PC-3 (cell line): ENCODE results near the gene RAB3IP. TPM values are rescaled to one million over a fixed set of nuclear protein-coding genes. Genes with fewer than 3 reads are reported as not detected.

Source experiments
- ATAC-seq: fragments of 200-7000 bp; cut with Tn5 transposase; 2 replicates; pipeline ENCODE4 v1.9.1; 2020; ENCODE audit warnings: mild to moderate bottlenecking, moderate library complexity
- BruUV-seq: library from RNA; stranded (reverse); fragments of 400-500 nt; replicated peaks from 2 replicates; lab custom pipeline; 2021; lab: Mats Ljungman, UMichigan
- CTCF ChIA-PET: fragments of 300-600 bp; sonication (Branson Sonifier 250); formaldehyde crosslinking; loops from one replicate; lab custom pipeline; 2022; ENCODE audit warnings: antibody characterized with exemption; lab: Charles Lee
- POLR2A ChIA-PET: fragments of 300-600 bp; sonication (Branson Sonifier 250); formaldehyde crosslinking; loops from one replicate; lab custom pipeline; 2022; ENCODE audit warnings: antibody characterized with exemption; ENCODE audit not compliant: unreplicated experiment; lab: Charles Lee
- DNase-seq: peaks from one replicate; pipeline ENCODE4 v3.0.0-alpha.2; 2015
- H2AFZ ChIP-seq: fragments of 300-600 bp; sonication (generic); 2 replicates; pipeline ENCODE4 v1.6.0; 2016; ENCODE audit warnings: antibody characterized with exemption, low read length
- H3F3A ChIP-seq: fragments of 300-600 bp; sonication (generic); one replicate; pipeline ENCODE4 v1.6.0; 2017; ENCODE audit warnings: antibody characterized with exemption, low read length, control low read depth, mild to moderate bottlenecking; ENCODE audit not compliant: unreplicated experiment
- H3K27ac ChIP-seq: fragments of 300-600 bp; sonication (generic); 2 replicates; pipeline ENCODE4 v1.5.1; 2016; ENCODE audit warnings: mild to moderate bottlenecking, low read length
- H3K27me3 ChIP-seq: fragments of 300-600 bp; sonication (generic); 2 replicates; pipeline ENCODE4 v1.6.1; 2016; ENCODE audit warnings: low read length, mixed read lengths
- H3K36me3 ChIP-seq: fragments of 300-600 bp; sonication (generic); 2 replicates; pipeline ENCODE4 v1.6.1; 2016; ENCODE audit warnings: low read depth, mixed run types, low read length, mixed read lengths
- H3K4me1 ChIP-seq: fragments of 300-600 bp; sonication (generic); 2 replicates; pipeline ENCODE4 v1.5.1; 2016; ENCODE audit warnings: low read length; ENCODE audit not compliant: insufficient read depth
- H3K4me2 ChIP-seq: fragments of 300-600 bp; sonication (generic); 2 replicates; pipeline ENCODE4 v1.6.0; 2016; ENCODE audit warnings: low read length
- H3K4me3 ChIP-seq: fragments of 300-600 bp; sonication (generic); 2 replicates; pipeline ENCODE4 v1.5.1; 2016; ENCODE audit warnings: mild to moderate bottlenecking, low read length, mixed read lengths
- H3K79me2 ChIP-seq: fragments of 300-600 bp; sonication (generic); 2 replicates; pipeline ENCODE4 v1.6.1; 2017; ENCODE audit warnings: low read length, mixed read lengths
- H3K9ac ChIP-seq: fragments of 300-600 bp; sonication (generic); 2 replicates; pipeline ENCODE4 v1.6.0; 2016; ENCODE audit warnings: mild to moderate bottlenecking, low read length
- H3K9me2 ChIP-seq: fragments of 300-600 bp; sonication (generic); replicated peaks from 2 replicates; pipeline ENCODE4 v1.6.1; 2016; ENCODE audit warnings: mixed run types, low read length, mixed read lengths
- H3K9me3 ChIP-seq: fragments of 300-600 bp; sonication (generic); 2 replicates; pipeline ENCODE4 v1.6.1; 2016; ENCODE audit warnings: low read length, mixed read lengths
- H4K20me1 ChIP-seq: fragments of 300-600 bp; sonication (generic); 2 replicates; pipeline ENCODE4 v1.6.1; 2016; ENCODE audit warnings: low read length, mixed read lengths
- EZH2 ChIP-seq: fragments of 300-600 bp; sonication (generic); IDR thresholded peaks from one replicate; pipeline ENCODE4 v1.6.1; 2017; ENCODE audit warnings: antibody characterized with exemption, mild to moderate bottlenecking, low read length; ENCODE audit not compliant: unreplicated experiment
- EZH2phosphoT487 ChIP-seq: fragments of 300-600 bp; sonication (generic); IDR thresholded peaks from 2 replicates; pipeline ENCODE4 v1.6.1; 2018; ENCODE audit warnings: mild to moderate bottlenecking, antibody characterized with exemption, low read length, borderline replicate concordance
- intact Hi-C: fragments of 100-400 bp; cut with micrococcal nuclease; formaldehyde crosslinking; loops from 2 replicates; pipeline ENCODE4 v1.9.0; 2023
- total RNA-seq: library from RNA; depleted of rRNA; stranded (reverse); fragments of >200 nt; gene quantifications from 2 replicates; pipeline ENCODE4 v1.2.3, GENCODE V29; 2014
- TF ChIP-seq, protein P1 (sequence below): fragments of 300-600 bp; sonication (generic); conservative IDR thresholded peaks from 2 replicates; pipeline ENCODE4 v1.5.1; 2017; ENCODE audit warnings: antibody characterized with exemption, low read depth, mild to moderate bottlenecking, low read length

RAB3IP gene
- total RNA-seq, 1 experiment from 2014 or later = 28.6 TPM

DNA sequence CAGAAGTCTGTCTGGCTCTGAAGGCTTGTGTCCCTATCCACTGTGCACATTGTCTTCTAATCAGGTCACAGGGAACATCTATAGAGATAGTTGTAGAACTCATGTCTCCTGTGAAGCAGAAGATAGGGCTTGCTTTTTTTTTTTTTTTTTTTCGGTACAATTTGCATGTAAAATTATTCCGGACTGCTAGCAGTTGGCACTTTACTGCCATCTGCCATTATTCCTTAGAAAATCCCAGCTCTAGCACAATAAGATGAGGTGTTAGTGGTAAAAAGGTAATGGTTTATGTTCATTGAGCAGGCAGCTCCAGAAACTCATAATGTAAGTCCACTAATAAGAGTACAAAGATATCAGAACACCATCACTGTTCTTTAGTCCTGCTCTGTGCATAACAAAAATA is 95.0 kb downstream of the RAB3IP start:
- Histone ChIP-seq H3F3A (no peaks in the 10 kb centered on the region), H3K27ac (no peak overlapping the region), H2AFZ (no peak overlapping the region), H3K9ac (no peak overlapping the region), H3K4me2 (no peak overlapping the region), H3K4me1 (no peaks in the 10 kb centered on the region), H3K27me3 (no peaks in the 10 kb centered on the region; the same call in 1 of the 2 replicates), H3K4me3 (no peak overlapping the region), H3K9me3 (no peaks in the 10 kb centered on the region), H3K9me2 (no peaks in the 10 kb centered on the region), H4K20me1 (no peaks in the 10 kb centered on the region), H3K36me3 (no peaks in the 10 kb centered on the region), H3K79me2 (no peaks in the 10 kb centered on the region)
- POLR2A ChIA-PET = no interaction called here
- no peak for DNase-seq
- intact Hi-C loops = no loop called here
- no TSS peak for BruUV-seq
- no peak for TF ChIP-seq EZH2
- TF ChIP-seq, protein P1, sequence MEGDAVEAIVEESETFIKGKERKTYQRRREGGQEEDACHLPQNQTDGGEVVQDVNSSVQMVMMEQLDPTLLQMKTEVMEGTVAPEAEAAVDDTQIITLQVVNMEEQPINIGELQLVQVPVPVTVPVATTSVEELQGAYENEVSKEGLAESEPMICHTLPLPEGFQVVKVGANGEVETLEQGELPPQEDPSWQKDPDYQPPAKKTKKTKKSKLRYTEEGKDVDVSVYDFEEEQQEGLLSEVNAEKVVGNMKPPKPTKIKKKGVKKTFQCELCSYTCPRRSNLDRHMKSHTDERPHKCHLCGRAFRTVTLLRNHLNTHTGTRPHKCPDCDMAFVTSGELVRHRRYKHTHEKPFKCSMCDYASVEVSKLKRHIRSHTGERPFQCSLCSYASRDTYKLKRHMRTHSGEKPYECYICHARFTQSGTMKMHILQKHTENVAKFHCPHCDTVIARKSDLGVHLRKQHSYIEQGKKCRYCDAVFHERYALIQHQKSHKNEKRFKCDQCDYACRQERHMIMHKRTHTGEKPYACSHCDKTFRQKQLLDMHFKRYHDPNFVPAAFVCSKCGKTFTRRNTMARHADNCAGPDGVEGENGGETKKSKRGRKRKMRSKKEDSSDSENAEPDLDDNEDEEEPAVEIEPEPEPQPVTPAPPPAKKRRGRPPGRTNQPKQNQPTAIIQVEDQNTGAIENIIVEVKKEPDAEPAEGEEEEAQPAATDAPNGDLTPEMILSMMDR = no peak
- no peak for TF ChIP-seq EZH2phosphoT487
- no peak for ATAC-seq
- CTCF ChIA-PET = interaction anchor here (0.7 kb wide), 1 partner anchor 477 kb away, joined by 14 read pairs; no protein-coding TSS in a partner anchor

DNA sequence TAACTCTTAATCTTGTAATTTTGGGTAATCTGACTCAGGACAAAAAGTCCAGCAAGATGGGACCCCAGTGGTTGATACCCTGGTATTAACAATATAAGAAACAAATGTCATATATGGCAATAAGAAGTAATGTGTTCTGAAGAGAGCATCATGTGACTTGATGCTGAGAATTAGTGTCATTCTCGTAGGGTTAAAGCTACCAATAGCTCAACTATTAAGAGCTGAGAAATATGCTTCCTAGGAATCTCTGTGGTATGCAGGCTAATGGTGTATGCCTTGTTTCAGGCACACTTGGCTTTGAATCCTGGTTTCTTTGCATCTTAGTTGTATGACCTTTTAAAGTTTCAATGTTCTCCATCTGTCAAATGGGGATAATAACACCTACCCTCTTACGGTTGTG is 95.5 kb downstream of the RAB3IP start:
- ChIA-PET POLR2A (no interaction called here), CTCF (interaction anchor here (0.7 kb wide), 1 partner anchor 477 kb away, joined by 14 read pairs; no protein-coding TSS in a partner anchor)
- intact Hi-C loops = no loop called here
- Histone ChIP-seq H3K9me2 (no peaks in the 10 kb centered on the region), H2AFZ (no peak overlapping the region), H3K27ac (no peak overlapping the region), H3K36me3 (no peaks in the 10 kb centered on the region), H4K20me1 (no peaks in the 10 kb centered on the region), H3K4me1 (no peaks in the 10 kb centered on the region), H3K4me3 (no peak overlapping the region), H3K9ac (no peak overlapping the region), H3K9me3 (no peaks in the 10 kb centered on the region), H3K4me2 (no peak overlapping the region), H3K27me3 (no peaks in the 10 kb centered on the region), H3F3A (no peaks in the 10 kb centered on the region), H3K79me2 (no peaks in the 10 kb centered on the region)
- no peak for TF ChIP-seq EZH2phosphoT487
- TF ChIP-seq, protein P1 = no peak
- TF ChIP-seq EZH2 = no peak
- ATAC-seq (no peak), DNase-seq (no peak)
- no TSS peak for BruUV-seq

DNA sequence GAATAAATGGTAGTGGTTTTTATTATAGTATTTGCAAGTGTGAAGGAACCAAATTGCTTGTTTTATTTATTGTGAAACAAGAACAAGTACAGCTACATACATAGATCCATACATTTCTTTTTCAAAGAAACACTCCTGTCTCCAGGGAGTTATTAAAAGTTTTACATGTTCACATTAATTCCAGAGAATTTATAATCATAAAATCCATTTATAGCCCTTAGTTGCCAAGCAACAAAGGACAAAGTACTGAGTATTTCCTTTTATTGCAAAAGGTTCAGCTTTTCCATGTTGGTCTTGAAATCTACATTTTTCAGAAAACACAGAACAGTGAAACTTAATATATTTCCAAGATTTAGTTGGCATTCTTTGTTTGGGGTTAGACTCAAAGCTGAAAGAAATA is 95.9 kb downstream of the RAB3IP start:
- no peaks in the 10 kb centered on the region for H3K79me2 ChIP-seq
- no peak overlapping the region for H3K27ac ChIP-seq
- H3K9me3 ChIP-seq = no peaks in the 10 kb centered on the region
- no peaks in the 10 kb centered on the region for H4K20me1 ChIP-seq
- no peak overlapping the region for H3K4me3 ChIP-seq
- H3K4me1 ChIP-seq = no peaks in the 10 kb centered on the region
- intact Hi-C loops = no loop called here
- H3K36me3 ChIP-seq = no peaks in the 10 kb centered on the region
- POLR2A ChIA-PET = no interaction called here
- no peaks in the 10 kb centered on the region for H3K9me2 ChIP-seq
- no peak overlapping the region for H3K9ac ChIP-seq
- no peaks in the 10 kb centered on the region for H3F3A ChIP-seq
- DNase-seq (no peak), ATAC-seq (no peak)
- no TSS peak for BruUV-seq
- H3K4me2 ChIP-seq = no peak overlapping the region
- H2AFZ ChIP-seq = no peak overlapping the region
- TF ChIP-seq EZH2 (no peak), EZH2phosphoT487 (no peak)
- TF ChIP-seq, protein P1 = no peak
- H3K27me3 ChIP-seq = no peaks in the 10 kb centered on the region
- CTCF ChIA-PET = no interaction called here
